ENCODE measurements around the gene BMP8A. TPM values are rescaled to one million over a fixed set of nuclear protein-coding genes. Genes with fewer than 3 reads are reported as not detected.

The BMP8A gene
- total and polyA plus RNA-seq, 2 of the 8 experiments (the other 6 are each of a cell fraction or from before 2014, with no cell fraction given), result 0.38 to 0.43 TPM

DNA sequence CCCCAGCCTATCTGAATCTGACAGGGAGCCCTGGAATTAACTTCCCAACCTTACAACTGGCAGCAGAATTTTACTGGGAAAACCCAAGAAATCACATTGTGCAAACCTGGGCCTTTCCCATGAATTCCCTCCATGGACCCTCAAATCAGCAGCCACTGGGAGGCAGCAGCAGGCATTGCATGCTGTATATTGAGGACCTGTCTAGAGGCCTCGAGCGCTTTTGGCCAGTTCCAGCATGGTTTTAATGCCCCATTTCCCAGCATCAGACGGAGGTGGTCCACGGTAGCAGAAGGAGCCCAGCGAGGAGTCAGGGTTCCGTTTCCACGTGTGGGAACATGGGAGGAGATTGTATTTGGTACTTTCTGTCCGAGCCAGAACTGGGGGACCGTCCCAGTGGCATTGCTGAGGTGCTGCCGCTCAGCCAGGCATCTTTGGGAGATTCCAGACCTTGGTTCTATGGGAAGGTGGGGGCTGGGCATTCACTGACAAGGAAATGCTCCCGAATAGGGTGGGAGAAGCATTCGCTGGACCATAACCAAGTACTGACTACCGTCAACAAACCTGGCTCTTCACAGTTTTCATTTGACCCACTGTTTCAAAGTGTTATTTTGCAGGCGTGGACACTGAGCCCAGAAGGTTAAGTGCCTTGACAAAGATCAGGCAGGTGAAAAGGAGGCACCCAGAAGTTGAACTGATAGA is 15.9 kb downstream of the BMP8A start (continued):
- no peak for TF ChIP-seq POLR2A (IDR thresholded peaks at IDR 0.05; ENCODE audit: control extremely low read depth in 1 of 2, low read depth in 2 of 2, low read length in 2 of 2)
- TF ChIP-seq YY1 (IDR thresholded peaks at IDR 0.05; ENCODE audit: low read depth, low read length), result 0 out of 2 replicates have a peak, but pooled peaks have one; percentile 43
- TF ChIP-seq HDAC6 (IDR thresholded peaks at IDR 0.05; ENCODE audit: low read depth, low read length), result no peak
- no peak for TF ChIP-seq SP4 (IDR thresholded peaks at IDR 0.05; ENCODE audit: low read length)
- TF ChIP-seq HDAC2 (IDR thresholded peaks at IDR 0.05; ENCODE audit: borderline replicate concordance in 1 of 2, low read depth in 2 of 2, low read length in 2 of 2), result no peak
- TF ChIP-seq, protein P1, sequence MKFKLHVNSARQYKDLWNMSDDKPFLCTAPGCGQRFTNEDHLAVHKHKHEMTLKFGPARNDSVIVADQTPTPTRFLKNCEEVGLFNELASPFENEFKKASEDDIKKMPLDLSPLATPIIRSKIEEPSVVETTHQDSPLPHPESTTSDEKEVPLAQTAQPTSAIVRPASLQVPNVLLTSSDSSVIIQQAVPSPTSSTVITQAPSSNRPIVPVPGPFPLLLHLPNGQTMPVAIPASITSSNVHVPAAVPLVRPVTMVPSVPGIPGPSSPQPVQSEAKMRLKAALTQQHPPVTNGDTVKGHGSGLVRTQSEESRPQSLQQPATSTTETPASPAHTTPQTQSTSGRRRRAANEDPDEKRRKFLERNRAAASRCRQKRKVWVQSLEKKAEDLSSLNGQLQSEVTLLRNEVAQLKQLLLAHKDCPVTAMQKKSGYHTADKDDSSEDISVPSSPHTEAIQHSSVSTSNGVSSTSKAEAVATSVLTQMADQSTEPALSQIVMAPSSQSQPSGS (IDR thresholded peaks at IDR 0.05; ENCODE audit: low read length), result no peak
- TF ChIP-seq, protein P2, sequence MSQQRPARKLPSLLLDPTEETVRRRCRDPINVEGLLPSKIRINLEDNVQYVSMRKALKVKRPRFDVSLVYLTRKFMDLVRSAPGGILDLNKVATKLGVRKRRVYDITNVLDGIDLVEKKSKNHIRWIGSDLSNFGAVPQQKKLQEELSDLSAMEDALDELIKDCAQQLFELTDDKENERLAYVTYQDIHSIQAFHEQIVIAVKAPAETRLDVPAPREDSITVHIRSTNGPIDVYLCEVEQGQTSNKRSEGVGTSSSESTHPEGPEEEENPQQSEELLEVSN (IDR thresholded peaks at IDR 0.05), result peak; percentile 43; the same call in 1 of the 2 replicates
- TF ChIP-seq KDM4A (IDR thresholded peaks at IDR 0.05; ENCODE audit: low read depth, low read length, severe bottlenecking), result no peak
- no peak for TF ChIP-seq NANOG (IDR thresholded peaks at IDR 0.05; ENCODE audit: insufficient read depth, low read depth, low read length, poor library complexity, severe bottlenecking)
- no peak for TF ChIP-seq TCF12 (IDR thresholded peaks at IDR 0.05; ENCODE audit: low read depth, low read length)

Data from H1 (cell line).